ENCODE results near the gene EMID1.

The EMID1 gene

GRCh38 chr22:29195118-29195963 lies 10.4 kb upstream of the EMID1 start:
- no peak for DNase-seq

GRCh38 chr22:29195964-29196666 lies 9.6 kb upstream of the EMID1 start:
- DNase-seq = no peak

GRCh38 chr22:29197096-29197495 lies 8.6 kb upstream of the EMID1 start:
- no peak for DNase-seq

GRCh38 chr22:29198240-29198639 lies 7.5 kb upstream of the EMID1 start:
- no peak for DNase-seq

- DNase-seq = no peak
These were observed 5.8 kb upstream of the EMID1 start for GRCh38 chr22:29199702-29200400.

- DNase-seq = no peak
These were observed 4.8 kb upstream of the EMID1 start for GRCh38 chr22:29200901-29201300.

GRCh38 chr22:29201782-29202181 lies 3.9 kb upstream of the EMID1 start:
- DNase-seq = no peak

GRCh38 chr22:29202212-29203192 lies 3.2 kb upstream of the EMID1 start:
- no peak for DNase-seq

GRCh38 chr22:29203488-29204454 lies 1.9 kb upstream of the EMID1 start:
- DNase-seq = no peak

- no peak for DNase-seq
These were observed 1.1 kb upstream of the EMID1 start for GRCh38 chr22:29204455-29205183.

GRCh38 chr22:29205252-29205593 lies 473 bp upstream of the EMID1 start:
- DNase-seq = no peak

- DNase-seq = no peak
These were observed 911 bp downstream of the EMID1 start for GRCh38 chr22:29206372-29207242.

- no peak for DNase-seq
These were observed 1.5 kb downstream of the EMID1 start for GRCh38 chr22:29207243-29207550.

GRCh38 chr22:29207562-29208501 lies 2.1 kb downstream of the EMID1 start:
- no peak for DNase-seq

- DNase-seq = no peak
These were observed 2.8 kb downstream of the EMID1 start for GRCh38 chr22:29208502-29208862.

GRCh38 chr22:29208879-29209623 lies 3.4 kb downstream of the EMID1 start:
- DNase-seq = no peak

GRCh38 chr22:29209624-29209929 lies 3.9 kb downstream of the EMID1 start:
- DNase-seq = no peak

GRCh38 chr22:29211066-29211465 lies 5.4 kb downstream of the EMID1 start:
- DNase-seq = no peak
